Measurements from ENCODE around the gene DGAT2L6.
"Not testable (repeated sequence)": the region's sequence is repeated elsewhere in the genome, so short reads cannot be mapped to it uniquely, and the experiment has no call there.

DGAT2L6 gene

GRCh38 chrX:70226687-70227086, 49.4 kb downstream of the DGAT2L6 start:
- TF ChIP-seq CTCF (IDR thresholded peaks at IDR 0.05; ENCODE audit: low read depth, low read length, missing control alignments): no peak
- no peak overlapping the region for H3K4me3 ChIP-seq (ENCODE audit: low read depth, low read length)
- DNase-seq (ENCODE audit: low read depth): no peak

GRCh38 chrX:70231666-70232065, 54.4 kb downstream of the DGAT2L6 start:
- no peak for DNase-seq (ENCODE audit: low read depth)
- no peak overlapping the region for H3K4me3 ChIP-seq (ENCODE audit: low read depth, low read length)
- no peak for TF ChIP-seq CTCF (IDR thresholded peaks at IDR 0.05; ENCODE audit: low read depth, low read length, missing control alignments)

GRCh38 chrX:70234355-70234754, 57.1 kb downstream of the DGAT2L6 start, which contains the start of gene AWAT1:
TSS of gene AWAT1 (plus strand) at chrX:70234655. CDS start at chrX:70234696, 41 bp downstream.
- DNase-seq (ENCODE audit: low read depth): no peak
- H3K4me3 ChIP-seq (ENCODE audit: low read depth, low read length): no peak within 1 kb of the TSS
- TF ChIP-seq CTCF (IDR thresholded peaks at IDR 0.05; ENCODE audit: low read depth, low read length, missing control alignments): no peak

GRCh38 chrX:70240751-70241150, 63.5 kb downstream of the DGAT2L6 start:
- H3K4me3 ChIP-seq (ENCODE audit: low read depth, low read length): no peak overlapping the region
- TF ChIP-seq CTCF (IDR thresholded peaks at IDR 0.05; ENCODE audit: low read depth, low read length, missing control alignments): no peak

GRCh38 chrX:70241501-70241900, 64.2 kb downstream of the DGAT2L6 start:
- DNase-seq (ENCODE audit: low read depth): no peak
- H3K4me3 ChIP-seq (ENCODE audit: low read depth, low read length): no peak overlapping the region
- no peak for TF ChIP-seq CTCF (IDR thresholded peaks at IDR 0.05; ENCODE audit: low read depth, low read length, missing control alignments)

More at GRCh38 chrX:70240751-70241150, 63.5 kb downstream of the DGAT2L6 start:
- no peak for DNase-seq (ENCODE audit: low read depth)

- DNase-seq (ENCODE audit: low read depth); H3K4me3 ChIP-seq (ENCODE audit: low read depth, low read length): not testable (repeated sequence)
These were observed 66.3 kb downstream of the DGAT2L6 start for GRCh38 chrX:70243601-70244000.

GRCh38 chrX:70244881-70245280, 67.6 kb downstream of the DGAT2L6 start:
- TF ChIP-seq CTCF (IDR thresholded peaks at IDR 0.05; ENCODE audit: low read depth, low read length, missing control alignments): no peak
- no peak for DNase-seq (ENCODE audit: low read depth)
- no peak overlapping the region for H3K4me3 ChIP-seq (ENCODE audit: low read depth, low read length)

All from GM12864 (cell line).